IMR-90 (cell line): ENCODE data around the gene AURKA. TPM values are rescaled to one million over a fixed set of nuclear protein-coding genes. Genes with fewer than 3 reads are reported as not detected.

Source experiments
- ATAC-seq: fragments of 200-7000 bp; cut with Tn5 transposase; 2 replicates; pipeline ENCODE4 v1.9.1; 2020; ENCODE audit warnings: low read depth, mild to moderate bottlenecking, moderate library complexity
- BruUV-seq: library from RNA; stranded (reverse); fragments of 400-500 nt; replicated peaks from 2 replicates; lab custom pipeline; 2021; lab: Mats Ljungman, UMichigan
- CTCF ChIA-PET: fragments of 300-600 bp; formaldehyde crosslinking; extraction: SDS; loops from one replicate; lab custom pipeline; 2021; ENCODE audit warnings: antibody characterized with exemption; lab: Yijun Ruan, JAX
- POLR2A ChIA-PET: fragments of 300-600 bp; sonication (Branson Sonifier 250); formaldehyde crosslinking; loops from one replicate; lab custom pipeline; 2022; ENCODE audit warnings: antibody characterized with exemption; ENCODE audit not compliant: unreplicated experiment; lab: Charles Lee
- DNase-seq: peaks from one replicate; pipeline ENCODE4 v3.0.0; 2013
- H2AFZ ChIP-seq: replicated peaks from 2 replicates; pipeline ENCODE3; 2013; ENCODE audit warnings: low read length, mild to moderate bottlenecking; ENCODE audit not compliant: poor library complexity
- H2AK5ac ChIP-seq: 2 replicates; pipeline ENCODE4 v1.6.1; 2013; ENCODE audit warnings: low read depth, low read length, inconsistent platforms
- H2AK9ac ChIP-seq: replicated peaks from 2 replicates; pipeline ENCODE3; 2013; ENCODE audit warnings: mild to moderate bottlenecking, low read depth, low read length, moderate library complexity; ENCODE audit not compliant: poor library complexity
- H2BK120ac ChIP-seq: 2 replicates; pipeline ENCODE4 v1.6.1; 2013; ENCODE audit warnings: low read depth, low read length, inconsistent platforms
- H2BK15ac ChIP-seq: 3 replicates; pipeline ENCODE4 v1.6.1; 2013; ENCODE audit warnings: low read depth, low read length, inconsistent platforms
- H2BK20ac ChIP-seq: 2 replicates; pipeline ENCODE4 v1.6.1; 2013; ENCODE audit warnings: low read depth, mild to moderate bottlenecking, inconsistent platforms, low read length, moderate library complexity
- H2BK5ac ChIP-seq: 2 replicates; pipeline ENCODE4 v1.6.1; 2013; ENCODE audit warnings: mild to moderate bottlenecking, low read depth, low read length, inconsistent platforms; ENCODE audit not compliant: poor library complexity, severe bottlenecking
- H3K14ac ChIP-seq: replicated peaks from 2 replicates; pipeline ENCODE4 v1.6.1; 2013; ENCODE audit warnings: low read depth, low read length, inconsistent platforms
- H3K18ac ChIP-seq: 2 replicates; pipeline ENCODE4 v1.6.1; 2013; ENCODE audit warnings: low read depth, low read length, control low read depth
- H3K23ac ChIP-seq: 2 replicates; pipeline ENCODE4 v1.6.1; 2013; ENCODE audit warnings: low read depth, low read length, inconsistent platforms
- H3K27ac ChIP-seq: 2 replicates; pipeline ENCODE4 v1.5.1; 2013; ENCODE audit warnings: mild to moderate bottlenecking, control low read depth, low read length; ENCODE audit not compliant: insufficient read depth
- H3K27me3 ChIP-seq: 2 replicates; pipeline ENCODE4 v1.6.1; 2013; ENCODE audit warnings: low read length; ENCODE audit not compliant: control insufficient read depth, insufficient read depth
- H3K36me3 ChIP-seq: 2 replicates; pipeline ENCODE4 v1.6.1; 2013; ENCODE audit warnings: low read length, mixed read lengths; ENCODE audit not compliant: control insufficient read depth, insufficient read depth
- H3K4ac ChIP-seq: 2 replicates; pipeline ENCODE4 v1.6.1; 2013; ENCODE audit warnings: low read depth, low read length, inconsistent platforms
- H3K4me1 ChIP-seq: 2 replicates; pipeline ENCODE4 v1.6.1; 2013; ENCODE audit warnings: low read length, mixed read lengths; ENCODE audit not compliant: control insufficient read depth, insufficient read depth
- H3K4me2 ChIP-seq: 2 replicates; pipeline ENCODE4 v1.6.1; 2013; ENCODE audit warnings: low read depth, mild to moderate bottlenecking, control low read depth, low read length, moderate library complexity
- H3K4me3 ChIP-seq: 2 replicates; pipeline ENCODE4 v1.5.1; 2013; ENCODE audit warnings: low read depth, mild to moderate bottlenecking, control low read depth, low read length, moderate library complexity; ENCODE audit not compliant: insufficient read depth
- H3K56ac ChIP-seq: 2 replicates; pipeline ENCODE4 v1.6.1; 2013; ENCODE audit warnings: low read length, inconsistent platforms; ENCODE audit not compliant: insufficient read depth; ENCODE audit errors: extremely low read depth
- H3K79me1 ChIP-seq, 2 experiments: 2 replicates each; pipeline ENCODE4 v1.6.1; 2013; ENCODE audit warnings: low read length in 2 of 2, inconsistent platforms in 1 of 2, low read depth in 1 of 2
- H3K9ac ChIP-seq: 2 replicates; pipeline ENCODE4 v1.6.1; 2013; ENCODE audit warnings: low read depth, low read length, control low read depth
- H3K9me1 ChIP-seq: 2 replicates; pipeline ENCODE4 v1.6.1; 2013; ENCODE audit warnings: low read length, inconsistent platforms; ENCODE audit not compliant: insufficient read depth
- H3K9me3 ChIP-seq: 2 replicates; pipeline ENCODE4 v1.6.1; 2013; ENCODE audit warnings: low read length; ENCODE audit not compliant: control insufficient read depth, insufficient read depth
- H4K20me1 ChIP-seq: 2 replicates; pipeline ENCODE4 v1.6.1; 2013; ENCODE audit warnings: low read length, inconsistent platforms; ENCODE audit not compliant: insufficient read depth
- H4K5ac ChIP-seq: 2 replicates; pipeline ENCODE4 v1.6.1; 2013; ENCODE audit warnings: mild to moderate bottlenecking, low read depth, low read length, control low read depth
- H4K8ac ChIP-seq, 2 experiments: 2 replicates each; pipeline ENCODE4 v1.6.1; 2013; ENCODE audit warnings: low read depth in 2 of 2, low read length in 2 of 2, control low read depth in 1 of 2, inconsistent platforms in 1 of 2
- H4K91ac ChIP-seq: 2 replicates; pipeline ENCODE4 v1.6.1; 2013; ENCODE audit warnings: low read depth, low read length, inconsistent platforms; ENCODE audit not compliant: insufficient read depth
- BHLHE40 ChIP-seq: fragments of 150-350 bp; IDR thresholded peaks from 2 replicates; pipeline ENCODE4 v1.6.1; 2016; ENCODE audit warnings: mild to moderate bottlenecking, low read depth, low read length
- MAZ ChIP-seq: IDR thresholded peaks from 2 replicates; pipeline ENCODE4 v1.6.1; 2012; ENCODE audit warnings: low read depth, mild to moderate bottlenecking, low read length, improper control_type of control experiment, moderate library complexity, borderline replicate concordance
- WGBS, 2 experiments: methylation state at CpG; one replicate each; pipeline versions ENCODE4 v1.1.5 to v1.1.7; 2013; ENCODE audit warnings: missing lambda C conversion rate in 2 of 2; ENCODE audit not compliant: insufficient read length in 1 of 2; ENCODE audit errors: extremely low coverage in 2 of 2; 5-methylcytosine and 5-hydroxymethylcytosine counted together
- dilution Hi-C: fragments of 300-500 bp; cut with HindIII; formaldehyde crosslinking; loops from one replicate; pipeline ENCODE4 v1.14.3; 2018; ENCODE audit warnings: low sequenced_read_pairs; ENCODE audit not compliant: unreplicated experiment
- in situ Hi-C: fragments of 300-500 bp; cut with MboI; formaldehyde crosslinking; loops from 3 replicates; pipeline ENCODE4 v1.14.3; 2019; ENCODE audit warnings: low sequenced_read_pairs, inconsistent platforms, mixed read lengths
- intact Hi-C: fragments of 100-400 bp; cut with micrococcal nuclease; formaldehyde crosslinking; loops from 2 replicates; pipeline ENCODE4 v1.10.0; 2022
- polyA plus RNA-seq, 3 experiments: library from polyadenylated mRNA; depleted of rRNA; stranded (reverse); fragments of >200 nt; gene quantifications; 2 replicates each; pipeline ENCODE4 v1.2.3, GENCODE V29; 2012; ENCODE audit warnings: low replicate concordance in 1 of 3
- total RNA-seq: library from RNA; depleted of rRNA; stranded (reverse); fragments of >200 nt; gene quantifications from 2 replicates; pipeline ENCODE4 v1.2.3, GENCODE V29; 2012
- TF ChIP-seq, protein P1 (sequence below): fragments of 150-350 bp; IDR thresholded peaks from 2 replicates; pipeline ENCODE4 v1.6.1; 2017; ENCODE audit warnings: mild to moderate bottlenecking, antibody characterized with exemption, low read length, low read depth

The AURKA gene
- total and polyA plus RNA-seq, 2 of the 4 experiments (the other 2 are of a cell fraction): 68.0 to 83.3 TPM

DNA sequence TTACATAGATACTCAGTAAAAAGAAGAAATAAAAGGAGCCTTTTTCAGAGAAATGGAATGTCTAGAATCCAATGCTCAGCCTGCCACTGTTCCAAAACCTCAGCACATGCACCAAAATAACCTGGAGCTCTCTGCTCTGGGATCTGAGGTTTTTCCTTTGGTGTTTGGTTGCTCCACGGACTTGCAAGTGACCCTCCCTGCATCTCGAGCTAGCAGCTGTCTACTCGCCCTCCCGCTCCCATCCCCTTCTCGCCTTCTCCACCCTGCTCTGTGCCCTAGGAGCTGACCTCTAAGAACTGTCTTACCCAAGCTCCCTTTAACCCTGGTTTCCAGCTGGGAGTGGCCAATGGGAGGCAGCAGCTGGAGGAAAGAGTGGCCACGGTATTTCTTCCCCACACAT lies 68.4 kb downstream of the AURKA start:
- no peak overlapping the region for H2BK120ac ChIP-seq
- H3K9me3 ChIP-seq: no peaks in the 10 kb centered on the region
- H2BK15ac ChIP-seq: no peak overlapping the region
- no peak for DNase-seq
- H2BK5ac ChIP-seq: no peak overlapping the region
- no peaks in the 10 kb centered on the region for H4K20me1 ChIP-seq
- no CpG with 5 or more reads among the region's 6 CpGs for WGBS, 2 experiments
- no peak overlapping the region for H3K4me3 ChIP-seq
- H4K8ac ChIP-seq: no peak overlapping the region
- no peak overlapping the region for H3K56ac ChIP-seq
- no peak overlapping the region for H3K23ac ChIP-seq
- no TSS peak for BruUV-seq
- H3K14ac ChIP-seq: no peak overlapping the region
- no peaks in the 10 kb centered on the region for H3K4me1 ChIP-seq
- no peak overlapping the region for H4K5ac ChIP-seq
- H3K4me2 ChIP-seq: no peak overlapping the region
- no peak overlapping the region for H3K18ac ChIP-seq
- H4K91ac ChIP-seq: no peak overlapping the region
- no peak for ATAC-seq
- POLR2A ChIA-PET: no interaction called here
- no peaks in the 10 kb centered on the region for H3K27me3 ChIP-seq
- no peaks in the 10 kb centered on the region for H3K9me1 ChIP-seq
- intact Hi-C loops (no loop called here), dilution Hi-C loops (no loop called here), in situ Hi-C loops (no loop called here)
- H2AFZ ChIP-seq: no peak overlapping the region
- CTCF ChIA-PET: no interaction called here
- TF ChIP-seq MAZ (no peak), BHLHE40 (no peak)
- TF ChIP-seq, protein P1, sequence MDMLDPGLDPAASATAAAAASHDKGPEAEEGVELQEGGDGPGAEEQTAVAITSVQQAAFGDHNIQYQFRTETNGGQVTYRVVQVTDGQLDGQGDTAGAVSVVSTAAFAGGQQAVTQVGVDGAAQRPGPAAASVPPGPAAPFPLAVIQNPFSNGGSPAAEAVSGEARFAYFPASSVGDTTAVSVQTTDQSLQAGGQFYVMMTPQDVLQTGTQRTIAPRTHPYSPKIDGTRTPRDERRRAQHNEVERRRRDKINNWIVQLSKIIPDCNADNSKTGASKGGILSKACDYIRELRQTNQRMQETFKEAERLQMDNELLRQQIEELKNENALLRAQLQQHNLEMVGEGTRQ: no peak
- H2AK9ac ChIP-seq: no peak overlapping the region
- no peak overlapping the region for H3K4ac ChIP-seq
- no peak overlapping the region for H3K9ac ChIP-seq
- H3K79me1 ChIP-seq: no peaks in the 10 kb centered on the region
- no peak overlapping the region for H2BK20ac ChIP-seq
- no peak overlapping the region for H2AK5ac ChIP-seq
- no peaks in the 10 kb centered on the region for H3K36me3 ChIP-seq
- no peak overlapping the region for H3K27ac ChIP-seq
